ENCODE results near the gene PIMREG.

PIMREG gene

GRCh38 chr17:6485646-6486412 lies 41.6 kb downstream of the PIMREG start:
- TF ChIP-seq CTCF (IDR thresholded peaks at IDR 0.05; ENCODE audit: borderline replicate concordance, extremely low read depth, low read length, poor library complexity, severe bottlenecking) = no peak
- TF ChIP-seq EZH2 (IDR thresholded peaks at IDR 0.05; ENCODE audit: borderline replicate concordance, low read depth, low read length, severe bottlenecking) = no peak
- DNase-seq (no peak), ATAC-seq (ENCODE audit: insufficient read depth, low read depth) (no peak)
- H3K27ac ChIP-seq (ENCODE audit: low read length) = no peak overlapping the region
- no peaks in the 10 kb centered on the region for H3K36me3 ChIP-seq (ENCODE audit: insufficient read depth, low read length)
- H2AFZ ChIP-seq (ENCODE audit: low read depth, low read length) = no peak overlapping the region
- H3K27me3 ChIP-seq (ENCODE audit: insufficient read depth, low read length, poor library complexity) = no peaks in the 10 kb centered on the region
- no peak overlapping the region for H3K4me2 ChIP-seq (ENCODE audit: insufficient read depth, low read length)
- no peak overlapping the region for H3K9ac ChIP-seq (ENCODE audit: low read depth, low read length)
- no peak overlapping the region for H3K4me3 ChIP-seq (ENCODE audit: low read depth in 1 of 2, low read length in 2 of 2)
- H3K4me1 ChIP-seq (ENCODE audit: insufficient read depth, low read length) = no peaks in the 10 kb centered on the region
- H3K9me3 ChIP-seq (ENCODE audit: insufficient read depth, low read length, severe bottlenecking) = no peaks in the 10 kb centered on the region
- H3K79me2 ChIP-seq (ENCODE audit: insufficient read depth, low read length) = no peaks in the 10 kb centered on the region
- H4K20me1 ChIP-seq (ENCODE audit: insufficient read depth, low read length) = peaks cover 5% of the 10 kb centered on the region

DNA sequence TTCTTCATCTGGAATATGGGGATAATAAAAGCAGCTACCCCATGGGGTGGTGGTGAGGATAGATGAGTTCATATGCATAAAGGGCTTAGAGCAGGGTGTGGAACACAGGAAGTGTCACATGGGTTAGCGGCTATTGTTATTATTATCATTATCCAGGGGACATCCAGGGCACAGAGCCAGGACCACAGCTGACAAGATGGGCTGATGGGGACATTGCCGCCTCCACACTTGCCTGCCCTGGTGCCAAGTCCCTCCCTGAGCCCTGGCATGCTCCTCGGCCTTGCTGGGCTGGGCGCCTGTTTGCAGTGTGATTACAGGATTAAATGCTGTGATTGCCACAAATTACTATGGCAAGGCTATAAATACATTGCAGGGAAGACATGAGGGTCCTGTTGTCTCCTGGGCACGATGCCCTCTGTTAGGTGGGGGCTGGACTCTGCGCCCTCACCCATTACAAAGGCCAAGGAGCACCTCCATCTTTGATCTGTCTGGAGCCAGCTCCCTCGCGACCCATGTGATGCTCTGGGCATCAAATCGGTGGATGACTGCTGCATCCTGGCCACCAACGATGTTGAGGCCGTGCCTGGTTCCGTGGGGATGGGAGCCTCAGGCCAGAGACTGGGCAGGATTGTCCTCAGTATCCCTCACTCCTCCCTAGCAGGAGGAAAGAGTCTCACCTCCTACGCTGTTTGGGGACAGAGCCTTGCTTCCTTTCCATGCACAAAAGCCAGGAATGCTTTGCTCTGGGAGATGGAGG lies 43.2 kb downstream of the PIMREG start:
- H3K4me3 ChIP-seq (ENCODE audit: low read depth in 1 of 2, low read length in 2 of 2) = no peak overlapping the region
- H4K20me1 ChIP-seq (ENCODE audit: insufficient read depth, low read length) = peaks cover 5% of the 10 kb centered on the region
- DNase-seq = no peak
- H3K4me1 ChIP-seq (ENCODE audit: insufficient read depth, low read length) = no peaks in the 10 kb centered on the region
- no peak overlapping the region for H3K9ac ChIP-seq (ENCODE audit: low read depth, low read length)
- H2AFZ ChIP-seq (ENCODE audit: low read depth, low read length) = no peak overlapping the region
- no peak overlapping the region for H3K27ac ChIP-seq (ENCODE audit: low read length)
- no peaks in the 10 kb centered on the region for H3K79me2 ChIP-seq (ENCODE audit: insufficient read depth, low read length)
- no peak for ATAC-seq (ENCODE audit: insufficient read depth, low read depth)
- no peaks in the 10 kb centered on the region for H3K36me3 ChIP-seq (ENCODE audit: insufficient read depth, low read length)
- no peak overlapping the region for H3K4me2 ChIP-seq (ENCODE audit: insufficient read depth, low read length)
- TF ChIP-seq EZH2 (IDR thresholded peaks at IDR 0.05; ENCODE audit: borderline replicate concordance, low read depth, low read length, severe bottlenecking) = no peak
- TF ChIP-seq CTCF (IDR thresholded peaks at IDR 0.05; ENCODE audit: borderline replicate concordance, extremely low read depth, low read length, poor library complexity, severe bottlenecking) = no peak
- H3K27me3 ChIP-seq (ENCODE audit: insufficient read depth, low read length, poor library complexity) = no peaks in the 10 kb centered on the region
- H3K9me3 ChIP-seq (ENCODE audit: insufficient read depth, low read length, severe bottlenecking) = no peaks in the 10 kb centered on the region

DNA sequence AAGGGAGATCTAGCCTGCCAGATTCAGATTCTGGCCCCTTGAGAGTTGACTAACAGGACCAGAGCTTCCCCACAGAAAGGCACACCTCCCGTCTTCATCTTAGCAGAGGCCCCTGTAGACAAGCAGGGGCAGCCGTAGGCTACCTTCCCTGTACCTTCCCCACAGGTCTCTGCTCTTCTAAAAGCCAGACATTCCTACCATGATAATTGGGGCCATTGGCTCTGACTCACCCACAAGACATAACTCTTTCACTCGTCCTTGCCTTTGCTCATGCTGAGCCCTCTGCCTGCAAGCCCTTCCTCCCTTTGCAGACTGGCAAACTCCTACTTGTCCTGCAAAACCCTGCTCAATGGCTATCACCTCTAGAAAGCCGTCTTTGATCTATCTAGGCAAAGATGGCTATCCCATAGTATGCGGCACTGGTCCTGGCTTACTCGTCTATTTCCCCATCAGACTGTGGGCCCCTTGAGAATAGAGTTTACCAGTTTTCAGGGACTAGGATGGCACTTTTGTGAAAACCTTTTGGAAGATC lies 43.8 kb downstream of the PIMREG start:
- Histone ChIP-seq H3K4me1 (ENCODE audit: insufficient read depth, low read length) (no peaks in the 10 kb centered on the region), H3K4me3 (ENCODE audit: low read depth in 1 of 2, low read length in 2 of 2) (no peak overlapping the region), H3K4me2 (ENCODE audit: insufficient read depth, low read length) (no peak overlapping the region), H3K27me3 (ENCODE audit: insufficient read depth, low read length, poor library complexity) (no peaks in the 10 kb centered on the region), H2AFZ (ENCODE audit: low read depth, low read length) (no peak overlapping the region), H4K20me1 (ENCODE audit: insufficient read depth, low read length) (peaks cover 5% of the 10 kb centered on the region), H3K79me2 (ENCODE audit: insufficient read depth, low read length) (no peaks in the 10 kb centered on the region), H3K9me3 (ENCODE audit: insufficient read depth, low read length, severe bottlenecking) (no peaks in the 10 kb centered on the region), H3K9ac (ENCODE audit: low read depth, low read length) (no peak overlapping the region), H3K27ac (ENCODE audit: low read length) (no peak overlapping the region), H3K36me3 (ENCODE audit: insufficient read depth, low read length) (no peaks in the 10 kb centered on the region)
- no peak for TF ChIP-seq CTCF (IDR thresholded peaks at IDR 0.05; ENCODE audit: borderline replicate concordance, extremely low read depth, low read length, poor library complexity, severe bottlenecking)
- TF ChIP-seq EZH2 (IDR thresholded peaks at IDR 0.05; ENCODE audit: borderline replicate concordance, low read depth, low read length, severe bottlenecking) = no peak
- ATAC-seq (ENCODE audit: insufficient read depth, low read depth) = no peak
- DNase-seq = no peak
